Inferior parietal cortex (tissue), 1 donor: ENCODE measurements around the gene TDRD12.
"Not testable (repeated sequence)": the region's sequence is repeated elsewhere in the genome, so short reads cannot be mapped to it uniquely, and the experiment has no call there.

Source experiments
- DNase-seq: peaks from one replicate; pipeline ENCODE4 v3.0.0-alpha.2; 2016; ENCODE audit errors: extremely low spot score

Gene TDRD12

GRCh38 chr19:32866564-32867265 lies 147.1 kb downstream of the TDRD12 start:
- DNase-seq = no peak

GRCh38 chr19:32867436-32867835 lies 147.9 kb downstream of the TDRD12 start:
- not testable (repeated sequence) for DNase-seq

- no peak for DNase-seq
These were observed 148.8 kb downstream of the TDRD12 start for GRCh38 chr19:32868206-32868950.

- DNase-seq = no peak
These were observed 149.9 kb downstream of the TDRD12 start, which contains the start of gene SLC7A9 for GRCh38 chr19:32869369-32869965. Gene SLC7A9 (minus strand): TSS chr19:32869767. CDS start chr19:32868534, 1,233 bp downstream.

GRCh38 chr19:32869966-32870573 lies 150.5 kb downstream of the TDRD12 start:
- no peak for DNase-seq

GRCh38 chr19:32870981-32871451 lies 151.4 kb downstream of the TDRD12 start:
- no peak for DNase-seq

- DNase-seq = no peak
These were observed 152.8 kb downstream of the TDRD12 start for GRCh38 chr19:32872391-32872790.

GRCh38 chr19:32873247-32873959 lies 153.8 kb downstream of the TDRD12 start:
- no peak for DNase-seq

GRCh38 chr19:32874605-32875004 lies 155.0 kb downstream of the TDRD12 start:
- DNase-seq = no peak

GRCh38 chr19:32875428-32875827 lies 155.9 kb downstream of the TDRD12 start:
- DNase-seq = no peak

- no peak for DNase-seq
These were observed 156.8 kb downstream of the TDRD12 start for GRCh38 chr19:32876236-32876918.

GRCh38 chr19:32876919-32877285 lies 157.3 kb downstream of the TDRD12 start:
- DNase-seq = no peak
